ENCODE data around the gene MEFV.
A peak's percentile ranks its signal among the peaks of the same experiment; 100 is the strongest.

The MEFV gene

DNA sequence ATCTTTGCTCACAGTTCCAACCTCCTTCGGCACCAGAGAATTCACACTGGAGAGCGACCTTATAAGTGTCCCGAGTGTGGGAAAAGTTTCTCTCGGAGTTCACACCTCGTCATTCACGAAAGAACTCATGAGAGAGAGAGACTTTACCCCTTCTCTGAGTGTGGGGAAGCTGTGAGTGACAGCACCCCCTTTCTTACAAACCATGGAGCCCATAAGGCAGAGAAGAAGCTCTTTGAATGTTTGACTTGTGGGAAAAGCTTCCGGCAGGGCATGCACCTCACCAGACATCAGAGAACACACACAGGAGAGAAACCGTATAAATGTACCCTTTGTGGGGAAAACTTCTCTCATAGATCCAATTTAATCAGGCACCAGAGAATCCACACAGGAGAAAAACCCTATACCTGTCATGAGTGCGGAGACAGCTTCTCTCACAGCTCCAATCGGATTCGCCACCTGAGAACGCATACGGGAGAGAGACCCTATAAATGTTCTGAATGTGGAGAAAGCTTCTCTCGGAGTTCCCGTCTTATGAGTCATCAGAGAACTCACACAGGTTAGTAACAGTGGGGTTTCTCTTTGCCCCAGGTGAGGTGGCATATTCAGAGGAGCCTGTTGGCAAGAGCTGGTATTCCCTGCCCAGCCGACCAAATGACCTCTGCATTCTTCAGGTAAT, 33.7 kb upstream of the MEFV start:
- no peak for DNase-seq (ENCODE audit: low read depth, low spot score)
- Histone ChIP-seq H3K36me3 (ENCODE audit: insufficient read depth, low read length) (peaks cover 87% of the 10 kb centered on the region), H3K9me3 (ENCODE audit: low read depth, low read length) (peaks cover 54% of the 10 kb centered on the region), H3K27ac (no peak overlapping the region), H3K4me3 (no peak overlapping the region), H3K9ac (ENCODE audit: insufficient read length) (no peak overlapping the region)
- TF ChIP-seq EZH2 (IDR thresholded peaks at IDR 0.05) (no peak), FOXP2 (optimal IDR thresholded peaks at IDR 0.05; ENCODE audit: control extremely low read depth, extremely low read length, insufficient read depth) (no peak), POLR2AphosphoS5 (IDR thresholded peaks at IDR 0.05; ENCODE audit: borderline replicate concordance, low read depth, low read length) (no peak)

DNA sequence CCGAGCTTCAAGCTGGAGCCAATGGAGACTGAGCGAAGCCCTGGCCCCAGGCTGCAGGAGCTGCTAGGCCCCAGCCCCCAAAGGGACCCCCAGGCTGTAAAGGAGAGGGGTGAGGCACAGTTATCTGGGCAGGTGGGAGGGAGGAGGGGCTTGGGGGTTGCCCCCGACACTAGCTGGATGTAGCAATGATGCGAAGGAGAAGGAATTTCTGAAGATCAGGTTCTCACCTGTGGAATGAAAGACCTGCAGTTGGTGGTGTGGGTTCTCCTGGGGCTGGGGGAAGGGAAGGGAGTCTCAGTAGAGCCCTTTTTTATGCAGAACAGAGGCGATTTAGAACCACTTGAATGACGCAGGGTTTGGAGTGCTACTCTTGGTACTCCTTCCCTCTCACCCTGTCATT, 28.7 kb upstream of the MEFV start:
- no peak overlapping the region for H3K27ac ChIP-seq
- H3K36me3 ChIP-seq (ENCODE audit: insufficient read depth, low read length) = peaks cover 51% of the 10 kb centered on the region
- no peak for DNase-seq (ENCODE audit: low read depth, low spot score)
- peak overlapping the region; percentile 99 for H3K4me3 ChIP-seq
- peaks cover 27% of the 10 kb centered on the region for H3K9me3 ChIP-seq (ENCODE audit: low read depth, low read length)
- H3K9ac ChIP-seq (ENCODE audit: insufficient read length) = no peak overlapping the region
- TF ChIP-seq FOXP2 (optimal IDR thresholded peaks at IDR 0.05; ENCODE audit: control extremely low read depth, extremely low read length, insufficient read depth) (no peak), POLR2AphosphoS5 (IDR thresholded peaks at IDR 0.05; ENCODE audit: borderline replicate concordance, low read depth, low read length) (no peak)

DNA sequence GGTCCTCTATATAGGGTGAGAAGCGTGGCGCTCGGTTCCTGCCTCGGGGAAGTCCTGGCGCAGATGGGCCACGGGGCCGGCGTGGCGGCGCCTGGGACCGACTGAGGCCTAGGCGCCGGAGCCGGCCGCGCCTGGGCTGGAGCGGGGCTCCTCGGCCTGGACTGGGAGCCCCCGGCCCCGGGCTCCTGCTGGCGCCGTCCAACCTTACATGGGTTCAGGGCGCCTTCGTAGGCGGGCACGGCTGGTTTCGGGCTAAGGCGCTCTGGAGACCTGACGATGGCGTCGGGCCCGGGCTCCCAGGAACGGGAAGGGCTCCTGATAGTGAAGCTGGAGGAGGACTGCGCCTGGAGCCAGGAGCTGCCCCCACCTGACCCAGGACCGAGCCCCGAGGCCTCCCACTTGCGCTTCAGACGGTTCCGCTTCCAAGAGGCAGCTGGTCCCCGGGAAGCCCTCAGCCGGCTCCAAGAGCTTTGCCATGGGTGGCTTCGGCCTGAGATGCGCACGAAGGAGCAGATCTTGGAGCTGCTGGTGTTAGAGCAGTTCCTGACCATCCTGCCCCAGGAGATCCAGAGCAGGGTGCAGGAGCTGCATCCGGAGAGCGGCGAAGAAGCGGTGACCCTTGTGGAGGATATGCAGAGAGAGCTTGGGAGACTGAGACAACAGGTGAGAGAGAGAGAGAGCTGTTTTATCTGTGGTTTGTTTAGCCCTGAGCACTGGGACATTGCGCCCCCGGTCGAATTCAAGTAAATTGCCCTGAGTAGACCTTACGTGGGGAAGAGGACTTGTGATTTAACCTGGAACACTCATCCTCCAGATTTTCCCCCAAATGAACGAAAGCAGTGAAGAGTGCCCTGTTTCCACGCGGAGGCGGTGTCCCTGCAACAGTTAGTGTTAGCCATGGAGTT, 27.4 kb upstream of the MEFV start:
- peaks cover 38% of the 10 kb centered on the region for H3K36me3 ChIP-seq (ENCODE audit: insufficient read depth, low read length)
- peak overlapping the region; percentile 98 for H3K9ac ChIP-seq (ENCODE audit: insufficient read length)
- peak overlapping the region; percentile 99 for H3K4me3 ChIP-seq
- H3K27ac ChIP-seq = peak overlapping the region; percentile 99
- peaks cover 14% of the 10 kb centered on the region for H3K9me3 ChIP-seq (ENCODE audit: low read depth, low read length)
- no peak for DNase-seq (ENCODE audit: low read depth, low spot score)
- TF ChIP-seq POLR2AphosphoS5 (IDR thresholded peaks at IDR 0.05; ENCODE audit: borderline replicate concordance, low read depth, low read length) (no peak), EZH2 (IDR thresholded peaks at IDR 0.05) (no peak), FOXP2 (optimal IDR thresholded peaks at IDR 0.05; ENCODE audit: control extremely low read depth, extremely low read length, insufficient read depth) (no peak)

DNA sequence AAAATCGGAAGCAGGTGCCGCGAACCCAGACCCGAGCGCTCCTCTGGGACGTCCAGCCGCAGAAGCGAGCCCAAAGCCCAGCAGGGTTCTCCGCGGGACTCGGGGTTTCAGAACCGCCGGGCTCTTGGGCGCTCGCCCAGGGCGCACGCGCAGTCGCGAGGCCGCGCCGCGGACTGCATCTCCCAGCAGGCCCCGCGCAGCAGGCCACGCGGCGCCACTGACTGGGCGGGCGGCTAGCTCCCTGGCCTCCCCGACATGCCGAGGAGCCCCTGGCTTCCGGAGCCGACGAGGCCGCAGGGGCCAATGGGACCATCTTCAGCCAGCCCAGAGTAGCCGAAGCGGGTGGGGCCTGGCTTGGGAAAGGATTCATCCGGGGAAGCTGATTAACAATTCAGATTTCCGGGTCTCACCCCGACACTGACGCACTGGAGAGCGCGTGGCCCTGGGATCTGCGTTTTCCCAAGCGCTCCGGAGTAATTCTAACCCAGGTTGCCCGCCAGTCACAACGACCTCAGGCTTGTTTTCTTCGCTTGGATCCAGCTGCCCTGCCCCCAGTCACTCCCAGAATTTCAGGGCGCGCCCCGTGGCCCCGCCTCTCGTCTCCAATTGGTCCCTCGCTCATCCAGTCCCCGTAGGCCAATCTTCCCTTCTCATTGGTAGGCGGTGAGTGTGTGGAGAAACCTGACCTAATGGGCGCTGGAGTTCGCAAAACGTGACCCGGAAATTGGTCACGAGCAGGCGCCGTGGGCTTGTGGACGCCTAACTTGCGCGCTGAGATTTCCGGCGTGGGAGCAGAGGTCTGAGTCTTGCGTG, 26.5 kb upstream of the MEFV start, which contains the start of gene ZNF263:
Gene ZNF263, plus strand, starts transcription at position 762 of the 813 bp plus-strand sequence. CDS start 328 bp downstream, outside the sequence.
- Histone ChIP-seq H3K4me3 (peak within 1 kb of the TSS; percentile 99), H3K9me3 (ENCODE audit: low read depth, low read length) (peaks cover 12% of the 10 kb centered on the region), H3K9ac (ENCODE audit: insufficient read length) (peak within 1 kb of the TSS; percentile 98), H3K27ac (peak within 1 kb of the TSS; percentile 99), H3K36me3 (ENCODE audit: insufficient read depth, low read length) (peaks cover 30% of the 10 kb centered on the region)
- TF ChIP-seq FOXP2 (optimal IDR thresholded peaks at IDR 0.05; ENCODE audit: control extremely low read depth, extremely low read length, insufficient read depth) = peak; percentile 37
- TF ChIP-seq EZH2 (IDR thresholded peaks at IDR 0.05) = no peak
- peak; percentile 71 for TF ChIP-seq POLR2AphosphoS5 (IDR thresholded peaks at IDR 0.05; ENCODE audit: borderline replicate concordance, low read depth, low read length)
- DNase-seq (ENCODE audit: low read depth, low spot score) = peak; percentile 84

DNA sequence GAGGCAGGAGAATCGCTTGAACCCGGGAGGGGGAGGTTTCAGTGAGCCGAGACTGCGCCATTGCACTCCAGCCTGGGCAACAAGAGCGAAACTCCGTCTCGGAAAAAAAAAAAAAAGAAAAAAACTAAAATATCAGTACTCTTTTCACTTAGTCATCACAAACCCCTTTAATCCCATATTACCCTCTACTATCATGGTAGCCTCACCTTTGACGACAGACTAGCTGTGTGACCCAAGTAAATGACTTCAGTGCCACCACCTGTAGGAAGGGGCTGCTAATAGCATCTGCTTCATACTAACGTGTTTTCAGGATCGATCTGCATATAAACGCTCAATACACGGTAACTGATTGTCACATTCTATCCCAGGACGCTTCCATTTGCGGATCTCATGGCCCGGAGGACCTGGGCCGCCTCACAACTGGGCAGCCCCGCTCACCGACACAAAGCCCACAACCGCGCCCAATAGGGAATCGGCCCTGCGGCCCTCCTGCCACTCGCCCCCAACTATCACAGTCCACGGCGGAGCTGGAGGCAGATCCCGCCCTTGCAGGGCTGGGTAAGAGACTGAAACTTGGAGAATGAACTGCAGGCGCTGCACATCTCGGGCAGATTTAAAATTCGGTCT, 25.8 kb upstream of the MEFV start:
- Histone ChIP-seq H3K9ac (ENCODE audit: insufficient read length) (peak overlapping the region; percentile 98), H3K9me3 (ENCODE audit: low read depth, low read length) (peaks cover 12% of the 10 kb centered on the region), H3K4me3 (peak overlapping the region; percentile 99), H3K36me3 (ENCODE audit: insufficient read depth, low read length) (peaks cover 24% of the 10 kb centered on the region), H3K27ac (peak overlapping the region; percentile 99)
- TF ChIP-seq FOXP2 (optimal IDR thresholded peaks at IDR 0.05; ENCODE audit: control extremely low read depth, extremely low read length, insufficient read depth) (no peak), POLR2AphosphoS5 (IDR thresholded peaks at IDR 0.05; ENCODE audit: borderline replicate concordance, low read depth, low read length) (no peak), EZH2 (IDR thresholded peaks at IDR 0.05) (no peak)
- no peak for DNase-seq (ENCODE audit: low read depth, low spot score)

DNA sequence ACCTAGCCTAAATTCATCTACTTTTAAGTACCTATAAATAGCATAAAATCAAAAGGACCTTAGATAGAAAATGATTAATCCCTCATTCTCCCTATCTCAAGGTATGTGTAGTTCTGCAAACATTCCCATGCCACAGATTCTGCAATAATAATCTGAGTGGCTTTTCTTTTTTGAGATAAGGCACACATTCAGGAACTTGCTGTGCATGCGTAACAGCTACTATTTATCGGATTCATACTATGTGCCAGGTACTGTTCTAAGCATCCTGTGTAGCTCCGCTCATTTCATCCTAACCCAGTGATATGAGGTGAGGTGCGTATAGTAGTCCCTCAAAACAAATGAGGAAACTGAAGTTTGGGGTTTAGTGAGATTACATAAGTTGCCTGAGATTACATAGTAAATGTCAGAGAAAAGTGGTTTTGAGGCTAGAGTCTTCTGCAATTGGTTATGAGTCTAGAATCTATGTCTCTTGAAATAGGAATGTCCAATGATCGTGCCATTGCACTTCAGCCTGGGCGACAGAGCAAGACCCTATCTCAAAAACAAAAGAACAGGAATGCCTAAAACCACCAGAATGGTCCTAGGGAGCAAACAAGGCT, 24.9 kb upstream of the MEFV start:
- H3K9me3 ChIP-seq (ENCODE audit: low read depth, low read length) = peaks cover 5% of the 10 kb centered on the region; the same call in 1 of the 2 replicates
- H3K4me3 ChIP-seq = no peak overlapping the region
- peaks cover 15% of the 10 kb centered on the region for H3K36me3 ChIP-seq (ENCODE audit: insufficient read depth, low read length)
- H3K27ac ChIP-seq = no peak overlapping the region
- H3K9ac ChIP-seq (ENCODE audit: insufficient read length) = no peak overlapping the region
- DNase-seq (ENCODE audit: low read depth, low spot score) = no peak
- no peak for TF ChIP-seq EZH2 (IDR thresholded peaks at IDR 0.05)

DNA sequence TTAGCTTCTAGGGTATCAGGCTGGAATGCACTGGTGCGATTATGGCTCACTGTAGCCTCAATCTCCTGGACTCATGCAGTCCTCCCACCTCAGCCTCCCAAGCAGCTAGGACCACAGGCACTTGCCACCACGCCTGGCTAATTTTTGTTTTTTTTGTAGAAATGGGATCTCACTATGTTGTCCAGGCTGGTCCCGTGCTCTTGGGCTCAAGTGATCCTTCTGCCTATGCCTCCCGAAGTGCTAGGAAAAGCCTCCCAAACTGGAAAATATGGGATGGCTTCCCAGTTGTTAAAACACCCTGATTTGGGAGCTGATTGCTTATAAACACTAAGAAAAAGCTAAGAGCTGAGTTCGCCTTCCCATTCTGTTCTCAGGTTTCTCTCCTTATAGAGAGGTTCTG, 20.2 kb upstream of the MEFV start:
- no peak for DNase-seq (ENCODE audit: low read depth, low spot score)
- no peaks in the 10 kb centered on the region for H3K9me3 ChIP-seq (ENCODE audit: low read depth, low read length)
- H3K27ac ChIP-seq = no peak overlapping the region
- H3K4me3 ChIP-seq = no peak overlapping the region
- no peaks in the 10 kb centered on the region for H3K36me3 ChIP-seq (ENCODE audit: insufficient read depth, low read length)
- TF ChIP-seq FOXP2 (optimal IDR thresholded peaks at IDR 0.05; ENCODE audit: control extremely low read depth, extremely low read length, insufficient read depth) = no peak
- no peak for TF ChIP-seq POLR2AphosphoS5 (IDR thresholded peaks at IDR 0.05; ENCODE audit: borderline replicate concordance, low read depth, low read length)
- TF ChIP-seq EZH2 (IDR thresholded peaks at IDR 0.05) = no peak
- no peak overlapping the region for H3K9ac ChIP-seq (ENCODE audit: insufficient read length)

Measured in SK-N-MC (cell line).